VCaP (cell line): Measurements from ENCODE around the gene CACNA1B.

Experiments used
- H3K27ac ChIP-seq: fragments of 450-650 bp; 2 replicates; pipeline ENCODE4 v1.5.1; 2017
- CTCF ChIP-seq: fragments of 450-650 bp; conservative IDR thresholded peaks from 2 replicates; pipeline ENCODE4 v1.5.1; 2017; ENCODE audit warnings: mild to moderate bottlenecking, moderate library complexity

Gene CACNA1B

GRCh38 chr9:138063785-138064184, 186.2 kb downstream of the CACNA1B start:
- no peak for TF ChIP-seq CTCF
- no peak overlapping the region for H3K27ac ChIP-seq

- H3K27ac ChIP-seq, result no peak overlapping the region
- no peak for TF ChIP-seq CTCF
Measured at GRCh38 chr9:138064547-138064946, 187.0 kb downstream of the CACNA1B start.

GRCh38 chr9:138065287-138065686, 187.7 kb downstream of the CACNA1B start:
- no peak for TF ChIP-seq CTCF
- no peak overlapping the region for H3K27ac ChIP-seq

- TF ChIP-seq CTCF, result peak; percentile 19; the same call in 1 of the 2 replicates
- H3K27ac ChIP-seq, result no peak overlapping the region
Measured at GRCh38 chr9:138066049-138066448, 188.5 kb downstream of the CACNA1B start.

GRCh38 chr9:138067613-138068367, 190.2 kb downstream of the CACNA1B start:
- no peak overlapping the region for H3K27ac ChIP-seq
- no peak for TF ChIP-seq CTCF

- H3K27ac ChIP-seq, result no peak overlapping the region
- no peak for TF ChIP-seq CTCF
Measured at GRCh38 chr9:138068601-138069035, 191.0 kb downstream of the CACNA1B start.

- H3K27ac ChIP-seq, result no peak overlapping the region
- no peak for TF ChIP-seq CTCF
Measured at GRCh38 chr9:138069731-138070456, 192.3 kb downstream of the CACNA1B start.
